Mesothelial cell of epicardium (in vitro differentiated cells): ENCODE measurements around the gene HUWE1. TPM values are rescaled to one million over a fixed set of nuclear protein-coding genes. Genes with fewer than 3 reads are reported as not detected.

Source experiments
- DNase-seq, 2 experiments: peaks; one replicate each; pipeline ENCODE4 v3.0.0; 2021; ENCODE audit warnings: low spot score in 2 of 2; ENCODE audit not compliant: unreplicated experiment in 2 of 2
- H3K27ac Mint-ChIP-seq: 2 replicates; pipeline ENCODE4 v1.8.0; 2021; ENCODE audit warnings: mixed read lengths
- H3K27me3 Mint-ChIP-seq: 2 replicates; pipeline ENCODE4 v1.8.0; 2021; ENCODE audit warnings: low read depth, mixed read lengths
- H3K36me3 Mint-ChIP-seq: 2 replicates; pipeline ENCODE4 v1.8.0; 2021; ENCODE audit warnings: mixed read lengths
- H3K4me1 Mint-ChIP-seq: 2 replicates; pipeline ENCODE4 v1.8.0; 2021; ENCODE audit warnings: mixed read lengths
- H3K4me3 Mint-ChIP-seq: 2 replicates; pipeline ENCODE4 v1.8.0; 2021; ENCODE audit warnings: mild to moderate bottlenecking, moderate library complexity, mixed read lengths
- H3K9me3 Mint-ChIP-seq: 2 replicates; pipeline ENCODE4 v1.8.0; 2021; ENCODE audit warnings: mixed read lengths
- total RNA-seq: library from RNA; stranded (reverse); gene quantifications from 3 replicates; pipeline ENCODE4 v1.2.1, GENCODE V29; 2021
- TF ChIP-seq, protein P1 (sequence below): fragments of 200-600 bp; sonication (generic); IDR thresholded peaks from one replicate; pipeline ENCODE4 v1.5.0; 2021; ENCODE audit warnings: antibody characterized with exemption; ENCODE audit not compliant: unreplicated experiment

HUWE1 gene
- total RNA-seq, 1 donor from 2014 or later: 277 TPM

DNA sequence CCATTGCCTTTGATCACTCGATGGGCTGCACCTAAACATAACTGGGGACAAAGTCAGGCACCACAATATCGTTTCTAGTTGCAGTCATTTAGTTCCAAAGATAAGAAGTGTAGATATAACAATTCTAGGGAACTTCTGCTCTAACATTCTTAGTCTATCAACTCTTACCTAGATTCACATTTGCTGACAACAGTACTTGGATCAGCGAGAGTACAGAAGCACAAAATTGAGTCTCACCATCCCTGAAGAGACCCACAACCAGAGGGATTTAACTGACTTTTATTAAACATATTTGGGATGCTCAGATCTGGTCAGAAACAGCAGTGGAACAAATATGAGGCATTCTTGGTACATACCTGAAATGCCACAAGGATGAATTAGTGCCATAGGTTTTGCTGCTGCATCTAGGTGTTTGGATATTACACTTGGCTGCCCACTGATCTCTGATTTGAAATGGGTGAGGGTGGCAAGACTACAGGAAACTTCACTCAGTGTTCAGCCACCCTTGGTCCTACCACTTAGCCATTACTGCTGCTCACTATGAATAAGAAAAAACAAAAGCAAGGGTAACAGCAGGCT is 28.9 kb upstream of the HUWE1 start:
- H3K36me3 Mint-ChIP-seq: no peaks in the 10 kb centered on the region
- H3K27ac Mint-ChIP-seq: no peak overlapping the region
- H3K9me3 Mint-ChIP-seq: peaks cover 21% of the 10 kb centered on the region
- H3K4me3 Mint-ChIP-seq: no peak overlapping the region
- TF ChIP-seq, protein P1, sequence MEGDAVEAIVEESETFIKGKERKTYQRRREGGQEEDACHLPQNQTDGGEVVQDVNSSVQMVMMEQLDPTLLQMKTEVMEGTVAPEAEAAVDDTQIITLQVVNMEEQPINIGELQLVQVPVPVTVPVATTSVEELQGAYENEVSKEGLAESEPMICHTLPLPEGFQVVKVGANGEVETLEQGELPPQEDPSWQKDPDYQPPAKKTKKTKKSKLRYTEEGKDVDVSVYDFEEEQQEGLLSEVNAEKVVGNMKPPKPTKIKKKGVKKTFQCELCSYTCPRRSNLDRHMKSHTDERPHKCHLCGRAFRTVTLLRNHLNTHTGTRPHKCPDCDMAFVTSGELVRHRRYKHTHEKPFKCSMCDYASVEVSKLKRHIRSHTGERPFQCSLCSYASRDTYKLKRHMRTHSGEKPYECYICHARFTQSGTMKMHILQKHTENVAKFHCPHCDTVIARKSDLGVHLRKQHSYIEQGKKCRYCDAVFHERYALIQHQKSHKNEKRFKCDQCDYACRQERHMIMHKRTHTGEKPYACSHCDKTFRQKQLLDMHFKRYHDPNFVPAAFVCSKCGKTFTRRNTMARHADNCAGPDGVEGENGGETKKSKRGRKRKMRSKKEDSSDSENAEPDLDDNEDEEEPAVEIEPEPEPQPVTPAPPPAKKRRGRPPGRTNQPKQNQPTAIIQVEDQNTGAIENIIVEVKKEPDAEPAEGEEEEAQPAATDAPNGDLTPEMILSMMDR: no peak
- no peaks in the 10 kb centered on the region for H3K27me3 Mint-ChIP-seq
- no peak for DNase-seq
- H3K4me1 Mint-ChIP-seq: peaks cover 10% of the 10 kb centered on the region

DNA sequence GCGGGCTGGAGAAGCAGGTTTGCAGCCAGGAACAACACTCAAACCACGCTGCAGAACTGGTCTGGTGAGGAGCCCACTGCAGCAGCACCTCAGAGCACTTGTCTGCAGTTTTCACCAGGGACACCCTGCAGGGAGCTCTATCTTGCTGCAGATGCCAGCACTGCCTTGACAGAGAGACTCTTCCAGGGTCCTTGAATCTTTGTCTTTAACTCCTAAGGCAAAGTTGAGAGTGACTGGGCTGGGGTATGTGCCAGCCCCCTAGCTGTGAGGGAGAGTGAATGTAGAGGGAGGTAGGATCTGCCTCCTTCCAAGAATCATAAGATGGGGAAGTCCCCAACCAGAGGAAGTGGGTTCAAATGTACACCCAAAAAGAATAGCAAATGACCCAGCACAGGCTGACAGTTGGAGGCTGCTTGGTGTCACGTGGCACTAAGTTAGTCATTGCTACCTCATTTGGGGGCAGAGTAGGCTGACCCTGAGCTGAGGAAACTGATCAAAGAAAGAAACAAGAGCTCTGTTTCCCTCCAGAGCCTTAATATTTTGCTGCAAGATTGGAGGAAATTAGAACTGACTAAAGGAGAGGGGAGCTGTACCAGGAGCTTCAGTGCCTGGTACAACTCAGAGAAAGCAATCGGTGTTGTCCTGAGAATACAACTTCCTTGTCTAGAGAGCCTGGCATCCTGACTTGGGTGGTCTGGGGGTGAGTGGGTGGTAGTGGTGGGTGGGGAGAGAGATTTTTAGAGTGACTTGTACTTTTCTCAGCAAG is 28.2 kb upstream of the HUWE1 start:
- H3K4me1 Mint-ChIP-seq: peaks cover 10% of the 10 kb centered on the region
- no peaks in the 10 kb centered on the region for H3K36me3 Mint-ChIP-seq
- no peak for DNase-seq
- H3K27me3 Mint-ChIP-seq: no peaks in the 10 kb centered on the region
- peak overlapping the region; percentile 86 for H3K27ac Mint-ChIP-seq
- TF ChIP-seq, protein P1: no peak
- H3K9me3 Mint-ChIP-seq: peaks cover 21% of the 10 kb centered on the region
- H3K4me3 Mint-ChIP-seq: no peak overlapping the region

DNA sequence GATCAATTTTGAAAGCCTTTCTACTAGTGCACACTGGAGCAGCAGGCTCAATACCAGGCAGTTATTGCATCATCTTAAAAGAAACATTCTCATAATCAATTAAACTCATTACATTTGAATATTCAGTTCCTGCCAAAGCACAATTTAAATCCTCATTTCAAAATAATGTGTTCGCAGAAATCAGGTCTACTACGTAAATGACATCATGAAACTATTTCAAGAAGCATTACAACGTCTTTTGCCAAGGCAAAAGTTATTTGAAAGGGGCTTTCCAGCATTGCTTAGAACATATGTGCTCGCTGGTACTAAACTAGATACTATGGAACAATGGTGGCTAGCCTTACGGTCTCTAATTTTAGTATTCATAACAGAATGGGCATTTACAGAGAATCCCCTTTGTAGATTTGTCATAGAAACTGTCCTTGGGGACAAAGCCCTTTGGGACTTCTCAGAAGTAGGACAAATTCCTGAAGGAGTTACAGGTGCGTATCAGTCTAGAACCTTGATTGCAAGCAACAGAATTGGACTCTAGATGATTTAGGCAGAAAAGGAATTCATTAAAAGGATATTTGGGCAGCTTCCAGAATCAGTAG is 27.6 kb upstream of the HUWE1 start:
- Mint-ChIP-seq H3K27ac (peak overlapping the region; percentile 86), H3K9me3 (peaks cover 25% of the 10 kb centered on the region), H3K27me3 (no peaks in the 10 kb centered on the region), H3K36me3 (no peaks in the 10 kb centered on the region), H3K4me3 (no peak overlapping the region), H3K4me1 (peaks cover 10% of the 10 kb centered on the region)
- TF ChIP-seq, protein P1: no peak
- no peak for DNase-seq

DNA sequence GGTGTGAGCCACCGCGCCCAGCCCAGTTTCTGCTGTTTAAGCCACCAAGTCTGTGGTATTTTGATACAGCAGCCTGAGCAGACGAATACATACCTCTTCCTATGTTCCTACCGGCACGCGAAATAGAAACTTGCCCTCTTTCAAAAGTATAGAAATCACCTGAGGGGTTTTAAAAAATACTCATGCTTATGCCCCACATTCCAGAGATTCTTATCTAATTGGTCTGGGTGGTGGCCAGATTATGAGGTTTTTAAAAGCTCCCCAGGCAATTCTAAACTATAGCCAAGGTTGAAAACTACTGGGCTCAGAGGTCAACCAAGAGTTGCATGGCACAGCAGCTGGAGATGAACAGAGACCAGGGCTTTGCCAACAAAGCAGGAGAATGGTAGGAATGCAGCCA is 24.9 kb upstream of the HUWE1 start:
- H3K27me3 Mint-ChIP-seq: no peaks in the 10 kb centered on the region
- H3K9me3 Mint-ChIP-seq: peaks cover 16% of the 10 kb centered on the region
- no peak for DNase-seq
- no peak overlapping the region for H3K4me3 Mint-ChIP-seq
- peaks cover 10% of the 10 kb centered on the region for H3K4me1 Mint-ChIP-seq
- TF ChIP-seq, protein P1: no peak
- no peak overlapping the region for H3K27ac Mint-ChIP-seq
- H3K36me3 Mint-ChIP-seq: no peaks in the 10 kb centered on the region

DNA sequence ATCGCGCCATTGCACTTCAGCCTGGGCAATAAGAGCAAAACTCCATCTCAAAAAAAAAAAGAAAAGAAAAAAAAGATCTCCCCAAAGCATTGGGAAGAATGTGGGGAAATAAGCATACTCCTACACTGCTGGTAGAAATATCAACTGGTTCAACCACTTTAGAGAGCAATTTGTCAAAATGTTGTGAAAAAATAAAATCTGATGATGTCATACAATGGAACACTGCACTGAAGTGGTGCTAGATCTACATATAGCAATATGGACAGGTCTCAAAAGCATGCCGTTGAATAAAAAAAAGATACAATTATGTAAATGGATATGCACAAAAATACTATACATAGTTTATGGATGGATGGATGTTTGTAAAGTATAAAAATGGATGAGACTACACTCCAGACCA is 18.3 kb upstream of the HUWE1 start:
- no peaks in the 10 kb centered on the region for H3K36me3 Mint-ChIP-seq
- no peaks in the 10 kb centered on the region for H3K4me1 Mint-ChIP-seq
- DNase-seq: no peak
- TF ChIP-seq, protein P1: no peak
- H3K4me3 Mint-ChIP-seq: no peak overlapping the region
- no peak overlapping the region for H3K27ac Mint-ChIP-seq
- H3K27me3 Mint-ChIP-seq: no peaks in the 10 kb centered on the region
- H3K9me3 Mint-ChIP-seq: peaks cover 27% of the 10 kb centered on the region
